Activated CD8-positive, alpha-beta memory T cell treated with anti-CD3 and anti-CD28 coated beads for 36 hours (primary cell): ENCODE data around the gene ADCYAP1R1. TPM values are rescaled to one million over a fixed set of nuclear protein-coding genes. Genes with fewer than 3 reads are reported as not detected.

Experiments used
- CTCF ChIA-PET: fragments of 350-600 bp; sonication (Branson Sonifier 250); formaldehyde crosslinking; loops from one replicate; lab custom pipeline; 2021; ENCODE audit warnings: antibody characterized with exemption; lab: Charles Lee
- POLR2A ChIA-PET: fragments of 350-600 bp; sonication (Branson Sonifier 250); formaldehyde crosslinking; loops from one replicate; lab custom pipeline; 2021; ENCODE audit warnings: antibody characterized with exemption; lab: Charles Lee
- total RNA-seq, 2 experiments: library from RNA; stranded (reverse); gene quantifications; one replicate each; pipeline ENCODE4 v1.2.3, GENCODE V29; 2021

The ADCYAP1R1 gene
- total RNA-seq, 2 experiments from 2014 or later = not detected

DNA sequence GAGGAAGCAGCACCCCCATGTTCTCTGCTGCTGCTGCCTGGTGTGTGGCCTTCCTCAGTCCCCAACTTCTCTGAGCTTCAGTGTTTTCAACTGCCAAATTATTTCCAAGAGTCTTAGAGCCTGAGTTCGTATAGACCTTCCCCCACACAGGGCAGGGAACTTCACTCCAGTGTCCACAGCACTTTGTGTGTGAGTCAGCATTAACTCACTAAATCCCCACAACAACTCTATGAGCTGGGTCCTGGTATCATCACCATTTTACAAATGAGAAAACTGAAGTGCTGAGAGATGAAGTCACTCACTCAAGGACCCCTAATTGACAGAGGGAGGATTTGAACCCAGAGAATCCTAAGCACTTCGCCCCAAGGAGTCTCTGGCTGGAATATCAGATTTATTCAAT, 48.3 kb downstream of the ADCYAP1R1 start:
- ChIA-PET POLR2A (no interaction called here), CTCF (no interaction called here)

DNA sequence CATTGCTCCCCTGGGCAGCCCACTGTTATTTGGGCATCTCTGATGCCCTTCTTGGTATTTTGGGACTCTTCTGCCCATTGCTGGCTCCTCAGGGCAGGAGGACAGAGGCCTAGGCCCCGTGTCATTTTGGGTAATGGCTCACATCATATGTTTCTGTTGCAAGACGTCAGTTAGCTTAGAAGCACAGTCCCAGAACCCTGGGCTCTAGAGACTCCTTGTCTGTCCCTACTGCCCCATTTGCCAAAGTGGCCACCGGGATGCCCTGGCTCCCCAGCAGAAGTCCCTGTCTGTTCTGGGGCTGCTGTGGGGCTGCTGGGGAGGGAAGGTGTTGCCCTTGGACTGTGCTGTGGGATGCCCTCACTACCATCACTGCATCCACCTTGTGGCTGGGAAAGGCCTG, 48.8 kb downstream of the ADCYAP1R1 start:
- ChIA-PET CTCF (no interaction called here), POLR2A (no interaction called here)

DNA sequence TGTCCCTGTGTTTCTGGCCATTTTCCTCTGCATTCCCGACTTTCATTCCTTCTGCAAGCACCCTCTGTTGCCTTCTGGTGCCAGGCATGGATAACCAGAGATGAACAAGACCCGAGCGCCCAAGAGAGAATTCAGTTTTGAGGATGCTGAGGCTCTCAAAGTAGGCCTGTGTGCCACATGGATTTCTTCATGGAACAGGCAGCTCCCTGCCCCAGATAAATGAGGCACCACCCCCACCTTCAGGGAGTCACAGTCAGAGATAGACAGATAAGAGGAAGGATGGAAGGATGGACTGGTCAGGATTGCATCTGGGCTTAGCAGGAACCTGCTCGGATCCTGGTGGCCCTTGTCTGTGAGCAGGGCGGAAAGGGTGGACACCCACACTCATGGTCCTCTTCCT, 49.4 kb downstream of the ADCYAP1R1 start:
- CTCF ChIA-PET = no interaction called here
- POLR2A ChIA-PET = no interaction called here

DNA sequence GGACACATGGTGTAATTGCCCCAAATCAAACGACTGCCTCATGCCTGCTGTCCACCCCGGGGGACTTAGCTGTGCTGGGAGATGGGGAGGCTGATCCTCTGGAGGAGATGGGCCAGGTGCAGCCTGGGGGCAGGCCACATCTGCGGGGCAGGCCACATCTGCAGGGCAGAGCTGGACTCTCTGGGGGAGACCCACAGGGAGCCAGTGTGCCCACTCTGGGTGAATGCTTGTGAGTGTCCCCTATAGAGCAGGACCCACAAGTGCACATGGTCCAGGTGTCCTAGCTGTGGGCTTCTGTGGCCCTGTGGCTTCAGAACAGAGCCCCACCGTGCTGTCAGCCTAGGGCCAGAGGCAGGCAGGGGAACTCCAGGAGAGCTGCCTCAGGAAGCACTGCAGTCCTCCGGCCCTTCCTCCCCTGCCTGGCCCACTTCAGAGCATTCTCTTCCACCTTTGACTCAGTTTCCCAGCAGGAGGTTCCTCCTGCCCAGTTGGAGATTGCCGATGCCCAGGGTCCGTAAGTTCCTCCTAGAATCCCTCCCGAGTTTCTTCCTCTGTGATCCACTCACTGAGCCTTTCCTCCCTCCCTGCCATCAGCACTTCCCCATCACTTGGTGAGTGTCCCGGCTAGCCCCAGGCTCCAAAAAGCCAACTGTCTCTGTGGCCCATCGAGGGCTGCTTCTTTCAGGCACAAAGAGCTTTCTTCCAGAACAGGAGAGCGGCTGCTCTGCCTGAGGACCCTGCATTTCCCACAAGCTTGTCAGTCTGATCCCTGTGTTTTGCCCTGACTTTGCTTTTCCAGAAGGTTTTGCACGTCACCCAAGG, 50.3 kb downstream of the ADCYAP1R1 start:
- ChIA-PET CTCF (no interaction called here), POLR2A (no interaction called here)

DNA sequence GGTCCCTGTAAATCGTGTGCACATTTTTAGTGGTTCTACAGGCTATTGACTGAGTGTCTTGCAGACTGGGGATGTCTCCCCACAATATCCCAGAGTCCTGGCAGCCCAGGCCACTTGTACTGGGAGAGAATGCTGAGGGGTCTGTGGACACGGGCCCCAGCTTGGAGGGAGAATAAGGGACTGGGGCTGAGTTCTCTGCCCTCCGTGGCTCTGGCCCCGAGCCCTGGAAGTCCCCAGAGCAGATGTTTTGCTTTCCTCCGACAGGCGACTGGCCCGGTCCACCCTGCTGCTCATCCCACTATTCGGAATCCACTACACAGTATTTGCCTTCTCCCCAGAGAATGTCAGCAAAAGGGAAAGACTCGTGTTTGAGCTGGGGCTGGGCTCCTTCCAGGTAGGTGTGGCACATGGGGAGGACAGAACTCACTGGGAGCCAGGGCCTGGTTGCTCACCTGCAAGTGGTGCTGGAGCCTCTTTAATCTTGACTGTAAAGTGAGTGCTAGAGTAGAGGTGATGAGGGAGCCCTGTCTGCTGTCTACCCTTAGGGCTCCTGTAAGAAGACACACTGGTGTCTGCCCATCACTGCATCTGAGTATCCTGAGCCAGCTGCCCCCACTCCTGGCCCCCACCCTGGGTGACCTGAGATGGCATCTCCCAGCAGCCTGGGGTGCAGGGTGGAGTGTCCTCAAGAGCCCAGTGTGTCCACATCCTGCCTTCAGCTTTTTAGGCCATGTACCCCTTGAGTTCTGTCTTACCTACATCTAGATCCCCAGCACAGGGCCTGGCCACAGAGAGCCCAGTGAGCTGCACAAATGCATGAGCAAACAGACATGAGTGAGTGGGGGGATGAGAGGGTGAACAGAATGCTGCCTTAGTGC, 51.1 kb downstream of the ADCYAP1R1 start:
- CTCF ChIA-PET = no interaction called here
- POLR2A ChIA-PET = no interaction called here

DNA sequence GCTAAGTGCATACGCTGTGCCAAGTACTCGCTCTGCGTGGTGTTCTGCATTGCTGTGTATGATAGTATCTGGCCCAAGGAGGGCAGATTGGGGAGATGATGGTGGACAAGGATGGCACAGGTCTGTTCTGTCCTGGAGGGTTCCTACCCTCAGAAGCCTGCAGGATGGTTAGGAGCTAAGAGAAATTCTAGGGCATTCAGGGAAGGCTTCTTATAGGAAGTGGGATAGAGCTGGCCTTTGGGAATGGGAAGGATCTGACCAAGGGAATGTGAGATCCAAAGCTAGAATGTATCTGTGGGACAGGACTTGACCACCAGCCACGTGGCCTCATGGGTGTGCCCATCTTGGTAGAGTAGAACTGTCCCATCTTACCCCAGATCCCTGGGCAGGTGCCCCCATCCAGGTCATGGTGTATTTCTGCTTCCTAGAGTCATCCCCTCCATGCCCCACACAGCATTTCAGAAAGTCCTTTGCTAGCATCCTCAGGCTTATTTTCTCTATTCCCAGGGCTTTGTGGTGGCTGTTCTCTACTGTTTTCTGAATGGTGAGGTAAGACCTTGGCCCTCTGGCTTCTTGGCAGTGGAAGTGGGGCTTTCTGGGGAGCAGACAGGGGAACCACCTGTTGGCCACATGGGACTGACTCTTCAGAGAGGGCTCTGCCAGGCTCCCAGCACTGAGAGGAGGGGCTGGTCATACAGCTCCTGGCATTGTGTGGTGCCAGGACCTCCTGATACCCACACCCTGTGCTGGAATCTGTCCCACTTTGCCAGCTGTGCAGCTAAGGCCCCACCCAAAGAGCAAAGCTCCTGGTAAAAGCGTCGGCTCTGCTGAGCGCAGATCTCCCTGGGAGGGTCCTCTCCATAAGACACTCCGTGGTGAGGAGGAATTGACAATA, 52.5 kb downstream of the ADCYAP1R1 start:
- ChIA-PET POLR2A (no interaction called here), CTCF (no interaction called here)

DNA sequence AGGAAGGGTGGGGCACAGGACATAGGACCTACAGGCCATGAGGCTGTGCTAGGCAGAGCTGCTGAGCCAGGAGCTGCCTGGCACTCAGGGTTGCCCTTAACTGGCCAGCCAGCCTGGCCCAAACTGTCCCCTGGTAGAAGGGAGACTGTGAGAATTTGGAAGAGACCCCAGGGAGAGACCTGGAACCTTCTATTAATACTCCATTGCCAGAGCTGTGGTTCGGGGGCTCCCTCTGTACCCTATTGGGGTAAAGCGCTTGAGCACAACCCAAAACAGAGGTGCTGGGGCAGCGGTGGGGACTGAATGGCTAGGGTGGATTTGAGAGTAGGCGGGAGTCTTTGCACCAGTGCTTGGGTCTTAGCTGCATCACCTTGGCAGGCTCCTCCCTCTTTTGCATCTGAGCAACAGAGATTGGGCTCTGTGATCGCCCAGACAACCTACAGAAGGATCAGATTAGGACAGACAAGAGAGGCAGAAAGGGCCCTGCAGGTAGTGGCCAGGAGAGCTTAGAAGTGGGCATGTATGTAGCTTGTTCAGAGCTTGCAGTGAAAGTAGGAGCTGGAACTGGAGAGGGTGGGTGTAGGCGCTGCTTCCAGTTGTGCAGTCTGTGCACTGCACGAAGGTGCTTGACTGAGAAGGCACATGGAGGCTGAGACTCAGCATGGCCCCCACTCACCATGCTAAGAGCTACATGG, 53.3 kb downstream of the ADCYAP1R1 start:
- CTCF ChIA-PET = interaction anchor here (0.9 kb wide), 1 partner anchor 8 kb away, joined by 3 read pairs; no protein-coding TSS in a partner anchor

DNA sequence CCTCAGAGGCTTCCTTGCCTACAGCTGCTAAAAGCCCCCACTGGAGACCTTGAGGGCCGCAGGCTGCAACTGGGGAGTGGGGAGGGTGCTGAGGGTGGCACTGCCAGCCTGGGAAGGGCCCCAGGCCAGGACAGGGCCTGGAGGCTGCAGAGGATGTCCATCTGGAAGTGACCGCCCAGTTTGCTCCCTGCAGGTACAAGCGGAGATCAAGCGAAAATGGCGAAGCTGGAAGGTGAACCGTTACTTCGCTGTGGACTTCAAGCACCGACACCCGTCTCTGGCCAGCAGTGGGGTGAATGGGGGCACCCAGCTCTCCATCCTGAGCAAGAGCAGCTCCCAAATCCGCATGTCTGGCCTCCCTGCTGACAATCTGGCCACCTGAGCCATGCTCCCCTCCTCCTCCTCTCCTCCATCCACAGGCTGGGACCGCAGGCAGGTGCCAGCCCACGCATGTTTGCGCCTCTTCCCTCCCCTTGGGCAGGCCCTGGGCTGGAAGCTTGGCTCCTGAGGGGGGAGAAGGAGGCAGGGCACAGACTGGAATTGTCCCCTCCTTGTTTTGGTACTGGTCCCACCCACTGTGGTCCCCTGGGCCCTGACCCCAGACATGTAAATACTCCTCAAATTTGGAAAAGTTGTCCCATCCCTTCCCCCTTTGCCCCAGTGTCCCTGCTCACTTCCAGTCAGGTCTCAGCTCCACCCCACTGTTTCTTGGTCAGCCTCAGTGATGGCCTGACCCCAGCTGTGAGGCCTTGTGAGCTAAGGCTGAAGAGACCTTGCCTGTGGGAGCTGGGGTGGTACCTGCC, 54.4 kb downstream of the ADCYAP1R1 start:
- POLR2A ChIA-PET = no interaction called here
- CTCF ChIA-PET = interaction anchor here (0.9 kb wide), 1 partner anchor 9 kb away, joined by 3 read pairs; no protein-coding TSS in a partner anchor

More for the DNA sequence above, 53.3 kb downstream of the ADCYAP1R1 start:
- POLR2A ChIA-PET = no interaction called here

DNA sequence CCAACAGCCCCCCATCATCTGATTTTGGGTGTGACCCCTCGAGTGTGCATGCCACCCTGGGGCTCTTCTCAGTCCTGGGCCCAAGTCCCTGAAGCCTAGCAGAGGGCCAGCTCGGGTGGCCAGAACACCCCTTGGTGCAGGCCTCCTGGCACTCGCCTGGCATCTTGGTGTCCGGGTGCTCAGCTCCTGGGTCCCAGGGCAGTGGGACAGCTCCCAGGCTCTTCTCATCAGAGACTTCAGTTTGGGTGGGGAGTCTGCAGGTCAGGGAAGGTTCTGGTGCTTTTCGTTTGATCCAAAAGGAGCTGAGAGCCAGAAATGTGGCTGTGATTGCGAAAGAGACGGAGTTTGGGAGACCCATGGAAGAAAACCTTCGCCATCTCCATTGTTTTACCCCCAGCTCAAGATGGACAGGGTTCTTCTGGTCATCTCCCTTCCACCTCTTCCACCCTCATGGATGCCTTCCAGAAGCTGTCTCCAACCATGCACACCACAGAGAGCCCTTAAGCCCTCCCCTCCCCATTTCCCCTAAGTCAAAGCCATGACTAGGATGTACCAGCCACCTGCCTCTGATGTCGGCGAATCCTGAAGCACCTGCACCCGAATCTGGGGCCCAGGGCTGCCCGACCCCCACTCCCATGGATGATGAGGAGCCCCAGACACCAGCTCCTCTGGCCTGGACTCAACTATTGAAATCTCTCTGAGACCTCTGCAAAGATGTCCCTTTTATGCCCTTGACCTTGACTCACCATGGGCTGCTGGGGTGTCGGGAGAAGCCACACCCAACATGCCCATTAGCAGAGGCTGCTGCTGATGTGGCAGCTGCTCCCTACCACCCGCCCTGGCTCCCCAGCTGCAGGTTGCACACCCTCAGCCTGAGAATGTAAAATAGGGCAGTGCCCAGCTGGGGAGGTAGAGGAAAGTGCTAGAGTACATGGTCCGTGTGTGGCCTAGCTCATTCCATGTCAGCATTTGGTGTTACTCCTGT, 55.3 kb downstream of the ADCYAP1R1 start:
- ChIA-PET CTCF (no interaction called here), POLR2A (no interaction called here)

DNA sequence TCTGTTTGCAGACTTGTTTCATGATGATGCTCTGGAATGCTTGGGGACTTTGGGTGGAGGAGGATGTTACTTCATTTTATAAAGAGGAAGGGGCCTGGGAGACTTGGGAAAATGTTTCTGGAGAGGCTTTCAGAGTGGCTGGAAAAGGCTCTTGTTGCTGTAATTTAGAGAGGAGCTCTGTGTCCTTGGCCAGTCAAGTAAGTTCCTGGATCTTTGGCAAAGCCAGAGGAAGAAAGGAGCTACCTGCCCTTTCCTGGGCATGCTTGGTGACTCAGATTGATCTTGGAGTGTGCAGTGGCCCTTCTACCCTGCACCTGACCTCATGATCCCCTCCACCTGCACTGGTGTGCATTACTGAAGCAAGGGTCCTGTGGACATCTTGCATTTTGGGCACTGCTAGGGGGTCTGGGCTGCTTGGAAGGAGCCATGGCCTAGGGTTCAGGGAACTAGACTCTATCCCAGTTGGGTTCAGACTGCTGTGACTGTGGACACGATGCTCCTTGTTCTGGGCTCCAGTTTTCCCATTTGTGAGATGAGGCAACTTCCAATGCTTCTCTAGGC, 56.1 kb downstream of the ADCYAP1R1 start:
- ChIA-PET CTCF (no interaction called here), POLR2A (no interaction called here)

DNA sequence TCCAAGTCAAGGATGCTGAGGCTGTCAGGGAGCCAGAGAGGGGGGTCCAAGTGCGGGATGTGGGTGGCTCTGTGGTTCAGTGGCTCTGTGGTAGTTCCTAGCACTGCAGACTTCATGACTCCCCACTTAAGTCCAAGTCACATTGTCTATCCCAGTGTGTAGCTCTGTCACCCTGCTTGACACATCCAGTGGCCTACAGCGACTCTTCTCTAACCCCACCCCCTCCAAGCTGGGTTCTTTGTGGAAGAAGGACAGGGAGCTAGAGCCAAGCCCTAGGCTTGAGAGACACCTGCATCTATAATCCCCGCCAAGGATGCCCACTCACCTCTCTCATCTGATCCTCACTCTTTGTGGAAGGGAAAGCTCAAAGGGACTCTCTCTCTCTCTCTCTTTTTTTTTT, 57.6 kb downstream of the ADCYAP1R1 start:
- POLR2A ChIA-PET = no interaction called here
- CTCF ChIA-PET = interaction anchor here (0.7 kb wide), 1 partner anchor 678 kb away, joined by 3 read pairs; no protein-coding TSS in a partner anchor

DNA sequence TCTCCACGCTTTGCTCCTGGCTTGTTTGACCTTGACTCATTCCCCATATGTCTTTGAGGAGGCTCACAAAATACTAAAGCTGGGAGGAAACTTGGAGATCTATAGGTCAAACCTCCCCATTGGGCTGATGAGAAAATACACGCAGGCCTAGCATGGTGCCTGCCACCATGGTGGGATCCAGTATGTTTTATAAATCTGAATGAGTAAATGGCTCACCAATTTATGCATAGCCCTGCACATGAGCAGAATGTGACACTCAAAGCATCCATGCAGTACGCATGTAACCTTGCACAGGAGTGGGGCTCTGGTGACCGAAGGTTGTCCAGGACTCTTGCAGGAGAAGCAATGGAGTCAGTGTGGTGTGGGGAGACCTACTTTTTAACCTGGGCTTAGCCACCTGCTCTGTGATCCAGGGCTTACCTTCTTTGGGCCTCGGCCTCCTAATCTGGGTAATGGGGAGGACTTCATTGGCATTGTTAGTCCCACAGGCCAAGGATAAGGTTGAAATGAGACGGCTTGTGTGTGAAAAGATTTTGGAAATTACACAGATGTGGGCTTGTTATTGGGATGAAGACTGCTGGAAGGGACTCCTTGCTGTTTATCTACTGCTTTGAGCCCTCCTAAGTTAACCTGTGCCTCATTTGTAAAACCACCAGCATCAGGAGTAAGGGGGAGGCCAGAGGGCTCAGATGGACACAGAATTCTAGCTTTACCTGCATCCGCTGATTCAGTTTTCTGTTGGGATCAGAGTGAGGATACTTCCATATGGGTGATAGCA, 58.4 kb downstream of the ADCYAP1R1 start:
- CTCF ChIA-PET = interaction anchor here (0.7 kb wide), 1 partner anchor 677 kb away, joined by 3 read pairs; no protein-coding TSS in a partner anchor
- POLR2A ChIA-PET = no interaction called here

DNA sequence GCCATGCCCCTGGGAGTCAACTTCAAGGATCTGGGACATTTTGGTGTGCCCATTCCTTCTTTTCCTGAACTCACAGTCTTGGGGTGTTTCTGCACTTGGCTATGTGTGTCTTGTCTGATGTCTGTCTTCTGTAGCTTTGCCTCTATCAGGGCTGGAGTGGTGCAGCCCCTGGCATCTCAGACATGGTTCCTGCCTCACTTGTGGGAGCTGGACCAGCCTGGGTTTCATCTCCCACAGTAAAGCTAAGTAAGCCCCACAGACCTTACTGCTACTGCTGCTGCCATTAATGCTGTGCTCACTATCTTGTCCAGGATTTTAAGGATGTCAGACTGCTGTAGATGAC, 59.0 kb downstream of the ADCYAP1R1 start:
- POLR2A ChIA-PET = no interaction called here
- CTCF ChIA-PET = no interaction called here

DNA sequence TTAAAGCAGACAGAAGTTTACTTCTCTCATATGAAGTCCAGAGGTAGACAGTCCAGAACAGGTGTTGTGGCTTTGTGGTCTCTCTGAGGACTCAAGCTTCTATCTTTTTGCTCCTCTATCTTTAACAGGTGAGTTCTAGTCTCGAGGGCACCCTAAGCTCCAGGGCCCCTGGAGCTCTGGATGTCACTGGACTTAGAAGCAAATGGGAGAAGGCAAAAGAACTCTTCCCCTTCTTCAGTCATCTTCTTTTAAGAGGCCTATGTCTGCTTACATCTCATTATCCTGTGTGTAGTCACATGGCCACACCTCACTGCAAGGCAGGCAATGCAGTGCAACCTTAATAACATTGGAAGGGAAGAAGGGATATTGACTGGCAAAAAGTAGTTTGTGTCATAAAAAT, 61.6 kb downstream of the ADCYAP1R1 start:
- POLR2A ChIA-PET = no interaction called here
- CTCF ChIA-PET = no interaction called here

DNA sequence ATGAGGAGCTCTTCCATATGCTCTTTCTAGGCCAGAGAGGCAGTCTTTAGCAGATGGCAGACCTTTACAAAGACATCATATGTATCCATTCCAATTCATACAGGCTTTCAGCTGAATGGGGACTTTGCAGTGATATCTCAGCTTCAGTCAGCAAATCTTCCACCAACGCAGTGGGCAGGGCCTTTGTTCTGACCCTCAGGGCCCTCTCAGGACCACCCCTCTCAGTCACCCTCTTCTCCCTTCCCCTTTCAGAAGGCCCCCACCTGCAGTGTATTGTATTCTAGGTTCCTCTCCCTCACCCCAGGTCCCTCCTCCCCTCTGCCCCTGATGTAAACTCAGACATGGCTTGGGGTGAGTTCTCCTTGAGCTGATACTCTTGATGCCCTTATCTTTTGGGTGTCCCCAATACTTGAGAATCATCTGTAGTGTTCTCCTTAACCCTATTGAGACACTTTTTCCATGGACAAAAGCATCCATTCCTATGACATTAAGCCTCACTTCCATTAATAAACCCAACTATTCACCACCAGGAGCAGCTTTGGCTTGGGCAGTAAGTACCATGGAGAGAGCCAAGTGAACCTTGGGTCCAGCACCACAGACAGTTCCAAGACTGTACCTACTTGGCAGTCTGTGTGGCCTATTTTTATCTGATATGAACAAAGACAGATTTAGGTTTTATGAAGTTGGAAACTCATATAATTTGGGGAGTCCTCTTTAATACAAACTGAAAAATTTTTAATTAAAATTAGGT, 62.7 kb downstream of the ADCYAP1R1 start:
- ChIA-PET CTCF (interaction anchor here (0.7 kb wide), 1 partner anchor 19 kb away, joined by 3 read pairs; no protein-coding TSS in a partner anchor), POLR2A (no interaction called here)
